ENCODE measurements around the gene SUPT3H.

The SUPT3H gene

DNA sequence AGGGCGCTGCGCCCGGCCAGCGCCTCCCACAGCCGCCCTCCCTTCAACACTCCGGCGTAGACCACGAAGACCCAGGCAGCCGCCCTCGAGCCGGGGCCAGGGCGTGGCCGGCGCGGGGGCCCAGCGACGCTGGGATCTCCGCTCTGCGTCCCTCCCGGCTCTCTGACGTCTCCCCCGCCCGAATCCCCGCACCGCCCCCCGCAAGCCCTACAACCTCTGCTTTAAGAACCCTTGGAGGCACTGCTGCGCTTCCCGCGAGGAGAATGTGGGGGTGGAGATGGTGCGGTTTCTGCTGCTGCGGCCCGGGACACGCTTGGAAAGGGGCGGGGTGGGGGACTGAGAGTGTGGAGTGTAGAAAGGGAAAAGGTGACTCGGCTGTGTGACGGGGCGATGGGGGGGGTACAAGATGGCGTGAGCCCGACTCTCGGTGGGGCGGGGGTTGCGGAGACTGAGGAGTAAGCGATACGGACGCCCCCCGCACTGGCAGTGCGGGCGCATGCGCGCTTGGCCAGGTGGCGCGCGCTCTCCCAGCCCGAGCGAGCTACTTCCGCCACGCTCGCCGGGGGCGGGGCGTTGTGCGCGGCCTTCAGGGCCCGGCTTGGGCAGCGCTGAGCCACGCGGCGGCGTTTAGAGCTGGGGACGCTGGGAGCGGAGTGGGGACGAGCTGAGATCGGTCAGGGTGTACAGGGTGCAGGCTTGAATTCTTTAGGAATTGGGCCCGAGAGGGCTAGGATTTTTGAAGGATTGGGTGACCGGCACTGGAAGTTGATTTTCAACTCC, at the start of gene SUPT3H:
Gene SUPT3H, minus strand, starts transcription at position 381 of the 780 bp plus-strand sequence.
- peak; percentile 94 to 96 for DNase-seq

DNA sequence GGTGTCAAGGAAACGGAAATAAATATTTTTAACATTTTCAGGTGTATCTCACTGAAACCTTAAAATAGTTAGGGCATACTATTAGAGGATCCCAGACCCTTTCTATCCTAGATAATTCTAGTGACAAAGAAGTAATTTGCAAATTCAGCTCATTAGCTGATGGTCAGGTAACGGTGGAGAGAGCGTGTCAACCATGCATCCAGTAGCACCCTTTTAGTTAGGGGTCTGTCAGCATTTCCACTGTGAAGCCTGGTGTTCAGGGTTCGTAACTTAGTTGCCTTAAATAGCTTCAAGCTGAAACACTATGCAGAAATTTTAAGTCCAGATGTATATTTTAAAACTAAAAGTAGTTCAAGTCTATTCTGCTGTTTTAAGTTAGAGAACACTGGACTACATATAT, 48.5 kb upstream of the SUPT3H start:
- DNase-seq: no peak

DNA sequence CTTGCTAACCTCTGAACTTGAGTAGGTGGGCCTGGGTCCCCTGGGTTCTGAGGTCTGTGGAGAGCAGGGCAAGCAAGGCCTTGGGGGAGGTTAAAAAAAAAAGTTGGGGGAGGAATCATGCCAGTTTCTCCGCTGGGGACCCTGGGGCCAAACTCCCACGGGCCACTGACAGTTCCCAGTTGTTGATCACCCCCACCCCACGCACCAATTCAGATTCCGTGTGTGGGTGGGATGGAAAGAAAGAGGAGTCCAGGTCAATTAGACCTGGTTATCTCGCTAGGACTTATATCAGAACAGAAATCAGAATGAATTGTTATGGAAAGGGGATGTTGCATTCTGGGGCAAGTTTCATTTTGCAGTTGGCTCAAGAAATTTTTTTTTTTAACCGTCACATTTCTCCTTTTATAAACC, 46.7 kb upstream of the SUPT3H start:
- peak; percentile 54 to 58 for DNase-seq

DNA sequence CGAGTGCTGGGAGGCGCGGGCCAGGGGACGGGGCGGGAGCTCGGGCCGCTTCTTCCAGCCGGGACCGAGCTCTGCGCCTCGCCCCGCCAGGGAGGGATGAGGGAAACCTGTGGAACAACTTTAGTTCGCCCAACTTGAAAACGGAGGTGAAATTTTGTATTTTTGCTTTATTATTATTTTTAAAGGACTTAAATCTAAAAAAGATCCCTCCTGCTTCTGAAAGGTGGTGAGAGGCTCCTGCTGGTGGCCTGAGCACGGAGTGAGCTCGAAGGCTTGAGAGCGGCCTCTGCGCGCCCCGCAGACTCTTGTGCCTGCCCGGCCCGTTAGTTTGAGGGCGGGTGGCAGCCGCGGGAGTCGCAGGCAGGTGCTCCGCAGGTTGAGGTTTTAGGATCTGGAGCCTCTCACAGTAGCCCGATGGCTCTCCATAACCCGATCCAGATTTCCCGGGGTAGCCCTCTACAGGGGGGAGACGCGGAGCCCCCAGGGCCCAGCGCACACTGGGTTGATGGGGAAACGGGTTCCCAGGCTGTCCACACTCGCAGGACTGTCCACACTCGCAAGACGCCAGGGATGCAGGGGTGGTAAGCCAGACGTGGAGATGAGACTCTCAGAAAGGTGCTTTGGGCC, 46.2 kb upstream of the SUPT3H start:
- peak; percentile 32 to 38 for DNase-seq

DNA sequence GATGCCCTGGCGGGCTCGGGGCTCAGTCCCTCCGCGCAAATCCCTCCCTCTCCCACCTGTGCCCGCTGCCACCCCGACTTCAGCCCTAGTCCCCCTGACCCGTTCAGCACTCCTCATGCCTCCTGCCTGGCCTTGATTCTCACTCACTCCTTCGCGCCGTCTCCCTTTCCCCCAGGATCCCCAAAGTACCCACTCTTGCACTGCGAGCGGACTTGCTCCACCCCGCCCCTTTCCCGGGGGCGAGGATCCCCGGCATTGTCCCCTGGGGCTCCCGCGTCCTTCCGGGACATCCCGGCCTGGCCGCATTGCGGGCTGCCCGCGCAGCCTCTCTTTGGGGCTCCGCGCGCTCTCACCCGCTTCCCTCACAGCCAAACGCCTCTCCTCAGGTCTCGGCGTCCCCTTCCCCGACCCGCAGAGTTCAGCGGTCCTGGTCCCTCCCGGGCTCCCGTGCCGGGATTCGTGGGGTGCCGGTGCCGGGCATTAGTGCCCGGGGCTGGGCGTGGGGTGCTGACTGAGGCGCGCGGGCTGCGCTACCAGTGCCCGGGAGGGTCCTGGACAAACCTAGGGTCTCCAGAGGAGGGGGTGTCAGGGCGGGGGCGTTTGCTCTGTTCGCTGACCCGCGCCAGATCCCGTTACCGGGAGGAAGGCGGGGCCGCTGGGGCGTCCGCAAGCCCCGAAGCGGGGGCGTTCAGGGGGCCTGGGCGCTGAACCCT, 45.5 kb upstream of the SUPT3H start:
- DNase-seq: peak; percentile 53 to 57

DNA sequence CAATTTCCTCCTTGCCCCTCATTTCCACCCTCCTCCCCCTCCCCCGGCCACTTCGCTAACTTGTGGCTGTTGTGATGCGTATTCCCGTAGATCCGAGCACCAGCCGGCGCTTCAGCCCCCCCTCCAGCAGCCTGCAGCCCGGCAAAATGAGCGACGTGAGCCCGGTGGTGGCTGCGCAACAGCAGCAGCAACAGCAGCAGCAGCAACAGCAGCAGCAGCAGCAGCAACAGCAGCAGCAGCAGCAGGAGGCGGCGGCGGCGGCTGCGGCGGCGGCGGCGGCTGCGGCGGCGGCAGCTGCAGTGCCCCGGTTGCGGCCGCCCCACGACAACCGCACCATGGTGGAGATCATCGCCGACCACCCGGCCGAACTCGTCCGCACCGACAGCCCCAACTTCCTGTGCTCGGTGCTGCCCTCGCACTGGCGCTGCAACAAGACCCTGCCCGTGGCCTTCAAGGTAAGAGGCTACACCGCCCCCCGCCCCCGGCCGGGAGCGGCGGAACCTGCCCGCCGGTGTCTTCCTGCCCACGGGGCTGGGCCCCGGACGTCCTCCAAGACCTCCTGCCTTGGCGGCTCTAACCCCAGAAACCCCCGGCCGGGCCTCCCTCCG, 44.9 kb upstream of the SUPT3H start:
- DNase-seq: peak; percentile 64 to 66

DNA sequence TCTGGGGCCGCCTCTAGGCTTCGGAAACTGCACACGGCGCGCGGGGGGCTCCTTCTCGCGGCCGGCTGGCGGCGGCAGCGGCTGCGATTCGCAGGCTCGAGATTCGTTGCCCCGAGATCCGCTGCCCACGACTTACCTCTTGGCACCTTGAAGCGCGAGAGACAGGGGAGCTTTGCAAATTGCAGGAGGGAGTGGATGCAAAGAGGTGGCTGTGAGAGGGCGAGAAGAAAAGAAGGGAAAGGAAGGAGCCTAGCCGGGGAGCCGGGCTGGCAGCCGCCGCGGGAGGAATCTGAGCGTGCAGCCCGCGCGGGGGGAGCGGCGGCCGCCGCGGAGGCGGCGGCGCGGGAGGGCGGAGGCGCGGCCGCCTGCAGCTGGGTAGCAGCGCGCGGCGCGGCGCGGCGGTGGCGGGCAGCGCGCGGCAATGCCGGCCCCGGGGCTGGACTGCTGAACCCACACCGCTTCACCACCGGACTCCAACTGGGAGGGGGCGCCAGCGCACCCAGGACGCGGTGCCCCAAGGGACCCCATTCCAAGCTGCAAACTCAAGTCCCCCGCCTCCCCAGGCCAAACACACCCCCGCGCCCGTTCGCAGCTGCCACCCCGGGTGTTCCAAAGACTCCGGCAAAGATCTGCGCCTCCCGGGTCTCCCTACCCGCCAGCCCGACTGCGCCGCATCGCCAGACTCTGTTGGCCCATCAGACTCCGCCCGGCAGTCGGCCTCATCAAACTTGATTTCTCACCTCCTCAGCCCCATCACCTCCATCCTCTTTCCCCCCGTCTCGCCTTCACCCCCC, 44.2 kb upstream of the SUPT3H start:
- peak; percentile 68 to 69 for DNase-seq

DNA sequence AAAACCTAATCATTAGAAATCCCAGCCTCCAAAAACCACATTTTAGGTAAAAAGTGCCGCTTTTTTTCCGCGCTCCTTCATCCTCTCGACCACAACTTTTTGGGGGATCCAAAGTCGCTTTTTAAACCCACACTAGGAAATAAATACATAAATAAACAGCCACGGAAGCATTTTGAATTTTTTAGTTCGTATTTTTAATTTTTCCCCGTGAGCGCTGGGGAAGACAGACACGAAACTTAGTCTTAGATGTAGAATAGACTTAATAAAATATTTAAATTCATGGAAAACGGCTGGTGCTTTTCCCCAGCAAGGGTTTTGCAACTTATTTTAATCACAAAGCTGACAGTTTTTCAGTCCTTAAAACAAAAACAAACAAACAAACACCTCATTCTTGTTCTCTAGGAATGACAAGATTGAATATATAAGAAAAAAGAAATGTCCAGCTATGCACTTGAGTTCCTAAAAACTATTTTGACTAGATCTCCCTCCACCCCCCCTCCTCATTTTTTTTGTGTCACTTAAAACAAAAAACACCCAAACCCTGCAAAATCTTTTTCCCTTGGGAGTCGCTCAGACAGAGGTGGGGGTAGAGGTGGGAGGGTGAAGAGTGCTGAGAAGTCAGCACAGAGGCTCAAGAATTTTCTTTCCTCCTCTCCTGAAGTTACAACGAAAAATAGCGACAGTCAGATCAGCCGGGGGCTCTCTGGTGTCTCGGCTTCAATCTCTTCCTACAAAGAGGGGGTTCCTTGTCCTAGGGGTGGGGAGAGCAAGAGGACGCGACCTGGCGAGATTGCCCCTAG, 43.4 kb upstream of the SUPT3H start:
- DNase-seq: no peak

DNA sequence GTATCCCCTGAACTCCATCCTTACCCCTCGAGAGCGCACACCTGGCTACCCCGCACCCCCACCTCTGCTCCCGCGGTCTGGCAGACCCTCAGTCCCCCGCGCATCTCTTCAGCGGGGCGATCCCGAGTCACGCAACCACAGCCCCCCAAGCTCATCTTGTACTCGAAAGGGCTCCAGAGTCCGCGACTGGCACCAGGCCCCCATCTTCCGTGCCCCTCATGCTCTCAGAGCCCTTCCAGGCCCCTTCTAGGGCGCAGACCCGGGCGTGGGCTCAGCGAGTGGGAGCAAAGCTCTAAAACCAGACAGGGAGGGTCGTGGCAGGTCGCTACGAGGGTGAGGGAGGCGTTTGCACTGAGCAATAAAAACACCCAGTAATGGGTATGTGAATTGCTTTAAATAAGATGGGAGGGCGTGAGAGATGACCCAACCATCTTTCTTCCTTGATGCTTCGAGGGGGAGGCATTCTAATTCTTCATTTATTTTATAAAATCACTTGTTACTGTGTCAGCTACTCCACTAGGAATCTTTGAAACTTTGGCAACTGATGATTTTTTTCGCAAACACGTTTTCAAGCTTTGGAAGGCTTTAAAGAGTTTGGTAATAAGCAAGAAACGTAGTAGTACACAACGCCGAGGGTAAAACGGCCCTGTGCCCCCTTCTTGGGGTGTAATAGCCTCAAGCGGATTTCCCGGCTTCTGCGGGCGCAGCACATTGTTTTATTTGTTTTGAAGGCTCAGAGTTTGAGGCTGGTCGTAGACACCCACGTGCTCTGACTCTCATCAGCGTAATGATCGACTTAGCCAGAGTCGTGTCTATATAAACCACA, 42.6 kb upstream of the SUPT3H start:
- DNase-seq: peak; percentile 65 to 69

DNA sequence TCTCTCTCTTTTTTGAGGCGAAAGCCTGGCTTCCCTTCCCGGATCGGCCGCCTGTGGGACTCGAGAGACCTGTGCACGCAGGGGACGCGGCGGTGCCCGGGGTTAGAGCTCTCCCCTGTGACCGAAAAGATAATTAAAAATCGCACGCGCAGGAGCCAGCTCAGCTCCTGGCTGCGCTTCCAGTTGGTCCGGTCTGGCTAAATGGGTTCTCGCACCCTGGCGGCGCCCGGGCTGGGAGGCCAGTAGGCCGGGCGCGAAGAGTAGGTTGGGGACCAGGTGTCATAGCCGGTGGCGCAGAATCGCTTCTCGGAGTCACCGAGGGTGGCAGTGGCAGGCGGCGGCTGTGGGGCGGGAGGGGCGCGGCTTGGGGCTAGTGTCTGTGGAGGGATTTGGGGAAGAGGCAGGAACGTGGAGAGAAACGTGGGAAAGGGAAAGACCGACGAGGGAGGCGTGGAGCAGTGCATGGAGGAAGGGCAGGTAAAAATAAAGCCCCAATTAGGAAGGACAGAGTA, 41.9 kb upstream of the SUPT3H start:
- DNase-seq: peak; percentile 73 to 75

DNA sequence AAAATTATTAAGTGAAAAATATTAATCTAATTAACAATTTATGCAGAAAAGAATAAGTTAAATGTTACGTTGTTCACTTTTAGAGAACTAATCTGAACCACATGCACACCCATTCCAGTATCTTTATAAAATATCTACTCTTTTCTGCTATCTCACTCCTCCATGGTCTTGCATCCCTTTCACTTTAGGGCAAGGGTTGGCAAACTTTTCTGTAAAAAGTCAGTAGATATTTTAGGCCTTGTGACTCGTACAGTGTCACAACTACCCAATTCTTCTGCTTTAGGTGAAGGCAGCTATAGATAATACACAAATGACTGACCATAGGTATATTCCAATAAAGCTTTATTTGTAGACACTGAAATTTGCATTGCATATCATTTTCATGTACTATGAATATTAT, 39.7 kb upstream of the SUPT3H start:
- no peak for DNase-seq

DNA sequence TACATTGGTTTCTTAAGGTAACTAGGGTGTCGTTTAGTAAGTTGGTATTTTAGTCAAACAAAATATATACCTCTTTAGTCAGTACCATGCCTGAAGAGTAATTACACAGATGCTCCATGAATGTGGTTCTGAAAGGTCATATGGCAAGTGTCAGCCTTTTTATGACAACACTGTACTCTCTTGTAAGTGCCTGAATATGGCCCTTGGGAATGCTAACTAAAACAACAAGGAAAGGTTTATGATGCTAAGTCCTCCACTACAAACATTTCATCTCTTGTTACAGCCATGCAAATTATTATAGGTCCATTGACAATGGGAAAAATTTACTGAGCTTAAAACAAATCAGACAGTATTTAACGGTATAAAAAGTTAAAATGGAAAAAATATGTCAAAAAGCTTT, 39.0 kb upstream of the SUPT3H start:
- no peak for DNase-seq

DNA sequence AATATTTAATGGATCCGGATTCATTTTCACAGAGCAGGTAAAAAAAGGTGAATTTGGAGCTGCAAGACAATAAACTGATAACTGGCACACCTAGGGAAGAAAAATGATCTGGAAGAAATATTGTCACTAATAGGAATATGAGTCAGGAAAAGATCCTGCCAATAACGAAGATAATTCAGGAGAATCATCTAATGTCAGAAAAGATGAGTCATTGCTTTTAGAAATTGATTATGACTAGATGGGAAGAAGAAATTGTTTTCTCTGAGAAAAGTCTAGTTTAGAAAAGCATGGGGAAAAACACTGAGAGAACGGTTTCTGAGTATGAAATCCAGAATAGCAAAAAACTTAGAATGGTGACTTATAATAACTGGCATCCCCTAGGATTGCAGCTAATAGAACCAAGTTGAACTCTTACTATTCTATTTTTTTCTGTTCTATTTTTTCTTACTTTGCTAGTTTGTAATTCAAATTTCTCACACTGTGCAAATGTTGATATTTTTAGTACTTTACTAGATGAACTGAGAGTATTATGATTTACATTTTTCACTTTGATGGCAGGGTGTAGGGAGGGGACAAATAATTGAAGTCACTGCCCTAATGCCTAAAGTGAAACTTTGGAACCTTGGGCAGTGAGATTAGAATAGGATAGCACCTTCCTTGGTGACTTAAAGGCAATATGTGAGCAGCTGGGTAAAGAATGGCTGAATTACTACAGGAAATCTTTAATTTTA, 38.2 kb upstream of the SUPT3H start:
- DNase-seq: no peak

DNA sequence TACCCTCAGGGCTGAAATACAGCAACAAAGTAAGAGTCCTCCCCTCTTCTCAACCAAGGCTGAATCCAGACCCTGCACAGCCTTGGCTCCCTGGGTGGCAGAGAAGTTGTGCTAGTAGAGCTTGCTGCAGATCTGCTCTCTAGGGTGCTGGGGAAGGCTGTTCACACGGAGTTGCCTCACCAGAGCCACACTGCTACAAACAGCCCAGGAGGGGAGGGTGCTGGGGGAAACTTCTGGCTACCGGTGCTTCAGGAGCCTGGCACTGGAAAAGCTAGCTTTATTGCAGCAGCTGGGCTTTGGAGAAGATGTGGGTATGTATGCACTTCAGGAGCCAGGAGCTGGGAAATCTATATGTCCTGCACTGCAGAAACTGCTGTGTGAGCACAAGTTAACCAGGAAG, 37.6 kb upstream of the SUPT3H start:
- DNase-seq: no peak

DNA sequence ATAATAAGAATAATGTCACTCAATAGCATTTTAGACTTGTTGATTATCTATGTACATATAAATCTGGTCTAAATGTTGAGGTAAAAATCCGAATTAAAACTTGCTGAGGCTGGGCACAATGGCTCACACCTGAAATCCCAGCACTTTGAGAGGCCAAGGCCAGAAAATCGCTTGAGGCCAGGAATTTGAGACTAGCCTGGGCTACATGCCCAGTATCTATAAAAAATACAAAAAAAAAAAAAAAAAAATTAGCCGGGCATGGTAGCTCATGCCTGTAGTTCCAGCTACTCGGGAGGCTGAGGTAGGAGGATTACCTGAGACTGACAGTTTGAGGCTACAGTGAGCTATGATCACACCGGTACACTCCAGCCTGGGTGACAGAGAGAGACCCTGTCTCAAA, 34.2 kb upstream of the SUPT3H start:
- DNase-seq: no peak

DNA sequence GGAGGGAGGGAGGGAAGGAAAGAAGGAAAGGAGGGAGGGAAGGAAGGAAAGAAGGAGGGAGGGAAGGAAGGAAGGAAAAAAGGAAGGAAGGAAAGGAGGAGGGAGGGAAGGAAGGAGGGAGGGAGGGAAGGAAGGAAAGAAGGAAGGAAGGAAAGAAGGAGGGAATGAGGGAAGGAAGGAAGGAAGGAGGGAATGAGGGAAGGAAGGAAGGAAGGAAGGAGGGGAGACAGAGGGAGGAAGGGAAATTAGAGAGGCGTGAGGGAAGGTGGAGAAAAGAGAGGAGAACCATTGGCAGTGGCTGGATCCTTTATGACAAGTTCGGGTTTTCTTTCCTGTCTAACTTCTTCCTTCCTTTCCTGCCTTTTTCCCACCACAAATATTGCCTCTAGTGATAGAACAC, 22.3 kb upstream of the SUPT3H start:
- no peak for DNase-seq

DNA sequence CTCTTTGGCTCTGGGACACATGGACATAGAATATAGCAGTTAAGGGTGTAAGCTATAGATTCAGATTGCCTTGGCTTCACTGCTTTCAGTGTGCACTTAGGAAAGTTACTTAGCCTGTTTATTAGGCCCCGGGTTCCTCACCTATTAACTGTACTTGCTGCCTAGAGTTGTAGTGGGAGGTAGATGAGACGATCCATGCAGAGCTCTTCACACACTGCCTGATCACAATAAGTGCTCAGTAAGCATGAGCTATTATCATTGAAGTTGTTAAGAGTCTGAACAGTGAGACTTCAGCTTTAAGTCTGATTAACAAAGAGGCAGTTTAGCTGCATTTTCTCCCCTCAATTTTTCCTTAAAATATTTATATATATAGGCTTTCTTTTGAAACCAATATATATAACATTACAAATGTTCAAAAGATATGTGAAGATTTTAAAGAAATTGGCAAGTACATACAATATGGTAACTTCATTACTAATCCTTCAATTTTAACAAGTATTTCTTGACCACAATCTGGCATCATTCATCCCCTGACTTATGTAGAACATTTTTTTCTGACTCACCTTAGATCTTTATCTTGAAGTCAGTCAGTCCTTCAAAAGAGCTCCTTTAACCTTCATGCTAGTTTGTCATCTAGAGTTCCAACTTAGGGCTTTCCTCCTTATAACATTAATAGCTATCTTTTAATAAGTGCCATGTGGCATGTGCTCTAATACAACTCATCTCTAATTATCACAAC, 20.5 kb upstream of the SUPT3H start:
- DNase-seq: no peak

DNA sequence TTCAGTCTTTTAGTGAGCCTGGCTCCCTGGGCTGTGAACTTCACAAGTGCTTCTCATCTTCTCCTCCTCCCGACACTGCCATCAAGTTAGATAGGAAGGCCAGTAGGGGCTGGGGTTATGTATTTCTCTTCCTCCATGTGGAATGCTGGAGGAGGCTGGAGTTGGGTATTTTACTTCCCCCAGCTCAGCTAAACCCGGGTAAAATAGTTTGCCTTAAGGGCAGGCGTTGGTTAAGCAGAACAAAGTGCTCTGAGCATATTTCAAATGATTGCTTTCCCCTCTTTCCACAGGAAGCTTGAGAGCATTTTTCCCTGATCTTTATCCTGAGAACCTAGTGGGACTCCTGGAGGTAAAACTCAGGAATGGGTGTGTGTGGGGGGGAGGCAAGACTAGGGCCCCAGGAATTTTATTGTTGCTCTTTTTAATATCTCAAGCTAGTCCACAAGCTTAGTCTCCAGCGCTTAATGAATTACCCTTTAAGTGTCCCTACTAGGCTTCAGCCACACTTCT, 16.9 kb upstream of the SUPT3H start:
- no peak for DNase-seq

DNA sequence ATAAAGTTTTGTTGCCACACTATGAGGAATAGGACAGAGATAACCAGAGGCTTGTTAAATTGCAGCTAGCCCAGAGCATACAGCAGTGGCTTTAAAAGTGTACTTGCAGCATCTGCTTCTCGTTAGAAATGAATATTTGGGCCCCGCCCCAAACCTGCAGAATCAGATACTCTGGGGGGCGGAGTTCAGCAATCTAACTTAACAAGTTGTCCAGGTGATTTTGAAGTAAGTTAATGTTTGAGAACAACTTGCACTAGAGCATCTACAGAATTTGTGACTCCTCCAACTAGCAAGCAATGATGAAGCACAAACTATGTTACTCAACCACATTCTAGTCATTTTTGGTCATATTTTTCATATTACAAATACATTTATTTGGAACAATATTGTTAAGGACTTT, 10.6 kb upstream of the SUPT3H start:
- no peak for DNase-seq

Measured in stimulated activated CD4-positive, alpha-beta T cell treated with anti-CD3 and anti-CD28 coated beads, Interleukin-2, amount 100 ng/mL, for 24 hours (primary cell).